Caco-2 (cell line): ENCODE data around the gene COLEC12. TPM values are rescaled to one million over a fixed set of nuclear protein-coding genes. Genes with fewer than 3 reads are reported as not detected.

Source experiments
- BruUV-seq: library from RNA; stranded (reverse); fragments of 400-500 nt; replicated peaks from 2 replicates; lab custom pipeline; 2021; lab: Mats Ljungman, UMichigan
- CTCF ChIA-PET: fragments of 300-600 bp; sonication (Branson Sonifier 250); formaldehyde crosslinking; loops from one replicate; lab custom pipeline; 2022; ENCODE audit warnings: antibody characterized with exemption; lab: Charles Lee
- POLR2A ChIA-PET: fragments of 300-600 bp; sonication (Branson Sonifier 250); formaldehyde crosslinking; loops from one replicate; lab custom pipeline; 2022; ENCODE audit warnings: antibody characterized with exemption; lab: Charles Lee
- DNase-seq, 2 experiments: peaks; one replicate each; pipeline versions ENCODE4 v3.0.0 to v3.0.0-alpha.2; 2020 to 2022
- H3K27me3 ChIP-seq: replicated peaks from 2 replicates; pipeline ENCODE4 v1.6.0; 2011; ENCODE audit warnings: low read length; ENCODE audit not compliant: control insufficient read depth, insufficient read depth
- H3K36me3 ChIP-seq: 2 replicates; pipeline ENCODE4 v1.5.1; 2011; ENCODE audit warnings: low read length; ENCODE audit not compliant: control insufficient read depth, insufficient read depth
- H3K4me1 ChIP-seq: fragments of 250-450 bp; sonication (Bioruptor Pico); 2 replicates; pipeline ENCODE4 v1.5.1; 2020; ENCODE audit warnings: mild to moderate bottlenecking
- H3K4me3 ChIP-seq: 2 replicates; pipeline ENCODE4 v1.5.1; 2011; ENCODE audit warnings: low read depth, mild to moderate bottlenecking, control low read depth, low read length
- H3K9me3 ChIP-seq: fragments of 250-450 bp; sonication (Bioruptor Pico); 2 replicates; pipeline ENCODE4 v1.5.1; 2020; ENCODE audit warnings: mild to moderate bottlenecking, moderate library complexity
- H3K27ac Mint-ChIP-seq: one replicate; pipeline ENCODE4 v1.8.0; 2022; ENCODE audit warnings: mixed read lengths; ENCODE audit not compliant: unreplicated experiment
- H3K27me3 Mint-ChIP-seq: one replicate; pipeline ENCODE4 v1.8.0; 2022; ENCODE audit warnings: mixed read lengths; ENCODE audit not compliant: insufficient read depth, unreplicated experiment
- H3K36me3 Mint-ChIP-seq: one replicate; pipeline ENCODE4 v1.8.0; 2022; ENCODE audit warnings: mild to moderate bottlenecking, mixed read lengths; ENCODE audit not compliant: insufficient read depth, unreplicated experiment
- H3K4me1 Mint-ChIP-seq: one replicate; pipeline ENCODE4 v1.8.0; 2022; ENCODE audit warnings: low read depth, mixed read lengths; ENCODE audit not compliant: unreplicated experiment
- H3K4me3 Mint-ChIP-seq: one replicate; pipeline ENCODE4 v1.8.0; 2022; ENCODE audit warnings: mild to moderate bottlenecking, moderate library complexity, mixed read lengths; ENCODE audit not compliant: unreplicated experiment
- H3K9me3 Mint-ChIP-seq: one replicate; pipeline ENCODE4 v1.8.0; 2022; ENCODE audit warnings: mixed read lengths; ENCODE audit not compliant: unreplicated experiment
- intact Hi-C: fragments of 100-400 bp; cut with micrococcal nuclease; formaldehyde crosslinking; loops from one replicate; pipeline ENCODE4 v1.10.0; 2022; ENCODE audit not compliant: unreplicated experiment
- total RNA-seq: library from RNA; stranded (reverse); gene quantifications from 2 replicates; pipeline ENCODE4 v1.2.3, GENCODE V29; 2022
- TF ChIP-seq, protein P1 (sequence below), 2 experiments: fragments of 200-600 bp in 1 of 2; IDR thresholded peaks; 1 replicate in 1 of 2; 2 replicates in 1 of 2; pipeline versions ENCODE4 v1.5.1 to v1.8.0; 2011 to 2022; ENCODE audit warnings: antibody characterized with exemption in 1 of 2, control low read depth in 1 of 2, inconsistent platforms in 1 of 2, low read depth in 1 of 2, low read length in 1 of 2, mild to moderate bottlenecking in 1 of 2, moderate library complexity in 1 of 2; ENCODE audit not compliant: insufficient read depth in 1 of 2, severe bottlenecking in 1 of 2, unreplicated experiment in 1 of 2

Gene COLEC12
- total RNA-seq, 1 experiment from 2014 or later: 0.09 TPM

DNA sequence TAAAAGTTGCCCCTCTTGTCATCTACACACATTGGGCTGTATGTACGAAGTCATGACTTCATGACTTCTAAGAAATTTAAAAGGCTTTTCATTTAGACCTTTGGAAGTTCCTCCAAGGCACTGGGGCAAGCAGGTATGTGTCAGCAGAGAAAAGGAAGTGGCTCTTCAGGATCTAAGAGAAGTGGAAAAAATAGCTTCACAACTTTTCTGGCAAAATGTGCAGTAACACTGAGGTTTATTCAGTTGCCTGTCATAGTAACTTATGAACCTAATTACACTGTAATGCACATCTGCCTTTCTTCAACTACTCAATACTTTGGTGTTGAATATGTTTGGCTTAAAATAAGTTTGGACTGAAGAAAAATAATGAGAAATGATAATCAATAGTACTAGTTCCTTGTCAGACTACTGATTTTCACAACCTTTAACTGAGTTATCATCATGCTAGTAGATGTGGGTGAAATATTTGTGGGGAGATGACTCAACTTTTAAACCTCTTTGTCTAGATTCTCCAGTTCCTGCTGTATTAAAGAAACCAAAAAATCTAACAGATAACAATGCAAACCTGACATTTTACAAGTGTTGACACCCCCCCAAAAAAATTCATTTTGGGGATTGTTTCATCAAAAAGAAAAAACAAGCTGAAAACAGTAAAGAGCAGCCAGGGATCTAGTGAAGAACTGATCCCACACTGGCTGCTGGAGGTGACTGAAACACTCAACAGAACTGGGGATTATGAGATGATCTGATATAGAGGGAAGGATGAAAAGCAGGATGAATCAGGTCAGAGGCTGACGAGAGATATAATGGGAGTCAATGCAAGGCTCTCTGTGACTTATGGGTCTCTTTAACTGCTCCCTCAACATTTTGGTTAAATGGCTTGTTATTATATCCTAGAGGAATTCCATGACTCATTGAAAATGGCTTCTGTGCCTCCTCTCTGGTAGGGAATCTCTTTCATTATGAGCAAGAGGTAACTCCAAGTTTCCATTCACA lies 84.6 kb downstream of the COLEC12 start:
- H3K36me3 Mint-ChIP-seq: no peaks in the 10 kb centered on the region
- H3K4me3 Mint-ChIP-seq: no peak overlapping the region
- BruUV-seq: no TSS peak
- TF ChIP-seq, protein P1, sequence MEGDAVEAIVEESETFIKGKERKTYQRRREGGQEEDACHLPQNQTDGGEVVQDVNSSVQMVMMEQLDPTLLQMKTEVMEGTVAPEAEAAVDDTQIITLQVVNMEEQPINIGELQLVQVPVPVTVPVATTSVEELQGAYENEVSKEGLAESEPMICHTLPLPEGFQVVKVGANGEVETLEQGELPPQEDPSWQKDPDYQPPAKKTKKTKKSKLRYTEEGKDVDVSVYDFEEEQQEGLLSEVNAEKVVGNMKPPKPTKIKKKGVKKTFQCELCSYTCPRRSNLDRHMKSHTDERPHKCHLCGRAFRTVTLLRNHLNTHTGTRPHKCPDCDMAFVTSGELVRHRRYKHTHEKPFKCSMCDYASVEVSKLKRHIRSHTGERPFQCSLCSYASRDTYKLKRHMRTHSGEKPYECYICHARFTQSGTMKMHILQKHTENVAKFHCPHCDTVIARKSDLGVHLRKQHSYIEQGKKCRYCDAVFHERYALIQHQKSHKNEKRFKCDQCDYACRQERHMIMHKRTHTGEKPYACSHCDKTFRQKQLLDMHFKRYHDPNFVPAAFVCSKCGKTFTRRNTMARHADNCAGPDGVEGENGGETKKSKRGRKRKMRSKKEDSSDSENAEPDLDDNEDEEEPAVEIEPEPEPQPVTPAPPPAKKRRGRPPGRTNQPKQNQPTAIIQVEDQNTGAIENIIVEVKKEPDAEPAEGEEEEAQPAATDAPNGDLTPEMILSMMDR (IDR thresholded peaks at IDR 0.05; ENCODE audit: insufficient read depth in 1 of 2, low read depth in 1 of 2, low read length in 1 of 2, severe bottlenecking in 1 of 2, unreplicated experiment in 1 of 2): no peak
- no peak overlapping the region for H3K27ac Mint-ChIP-seq
- H3K4me1 Mint-ChIP-seq: no peaks in the 10 kb centered on the region
- no peaks in the 10 kb centered on the region for H3K9me3 Mint-ChIP-seq
- H3K27me3 ChIP-seq: no peaks in the 10 kb centered on the region
- intact Hi-C loops: no loop called here
- no peaks in the 10 kb centered on the region for H3K4me1 ChIP-seq
- no peaks in the 10 kb centered on the region for H3K36me3 ChIP-seq
- no peaks in the 10 kb centered on the region for H3K9me3 ChIP-seq
- no peak for DNase-seq
- no peaks in the 10 kb centered on the region for H3K27me3 Mint-ChIP-seq
- POLR2A ChIA-PET: no interaction called here
- no peak overlapping the region for H3K4me3 ChIP-seq
- CTCF ChIA-PET: interaction anchor here (0.6 kb wide), 1 partner anchor 92 kb away, joined by 3 read pairs; no protein-coding TSS in a partner anchor

GRCh38 chr18:415047-415446 lies 85.5 kb downstream of the COLEC12 start:
- ChIA-PET POLR2A (no interaction called here), CTCF (no interaction called here)
- DNase-seq: no peak
- Histone ChIP-seq H3K4me3 (no peak overlapping the region), H3K9me3 (no peaks in the 10 kb centered on the region), H3K27me3 (no peaks in the 10 kb centered on the region), H3K36me3 (no peaks in the 10 kb centered on the region), H3K4me1 (no peaks in the 10 kb centered on the region)
- H3K27me3 Mint-ChIP-seq: no peaks in the 10 kb centered on the region
- H3K4me3 Mint-ChIP-seq: no peak overlapping the region
- intact Hi-C loops: no loop called here
- H3K27ac Mint-ChIP-seq: no peak overlapping the region
- BruUV-seq: no TSS peak
- TF ChIP-seq, protein P1 (IDR thresholded peaks at IDR 0.05; ENCODE audit: insufficient read depth in 1 of 2, low read depth in 1 of 2, low read length in 1 of 2, severe bottlenecking in 1 of 2, unreplicated experiment in 1 of 2): no peak
- no peaks in the 10 kb centered on the region for H3K9me3 Mint-ChIP-seq
- H3K36me3 Mint-ChIP-seq: no peaks in the 10 kb centered on the region
- H3K4me1 Mint-ChIP-seq: no peaks in the 10 kb centered on the region

GRCh38 chr18:413233-413632 lies 87.3 kb downstream of the COLEC12 start:
- Mint-ChIP-seq H3K9me3 (no peaks in the 10 kb centered on the region), H3K4me1 (no peaks in the 10 kb centered on the region), H3K36me3 (no peaks in the 10 kb centered on the region), H3K27me3 (no peaks in the 10 kb centered on the region), H3K27ac (no peak overlapping the region), H3K4me3 (no peak overlapping the region)
- Histone ChIP-seq H3K27me3 (no peaks in the 10 kb centered on the region), H3K4me1 (no peaks in the 10 kb centered on the region), H3K36me3 (no peaks in the 10 kb centered on the region), H3K9me3 (no peaks in the 10 kb centered on the region), H3K4me3 (no peak overlapping the region)
- no TSS peak for BruUV-seq
- DNase-seq: no peak
- ChIA-PET CTCF (no interaction called here), POLR2A (no interaction called here)
- intact Hi-C loops: no loop called here
- TF ChIP-seq, protein P1 (IDR thresholded peaks at IDR 0.05; ENCODE audit: insufficient read depth in 1 of 2, low read depth in 1 of 2, low read length in 1 of 2, severe bottlenecking in 1 of 2, unreplicated experiment in 1 of 2): no peak
